GM23248 (cell line): Measurements from ENCODE around the gene TDRD12. TPM values are rescaled to one million over a fixed set of nuclear protein-coding genes. Genes with fewer than 3 reads are reported as not detected.
"Not testable (repeated sequence)": the region's sequence is repeated elsewhere in the genome, so short reads cannot be mapped to it uniquely, and the experiment has no call there.

ENCODE experiments used
- DNase-seq: peaks from one replicate; pipeline ENCODE4 v3.0.0-alpha.2; 2015
- H2AFZ ChIP-seq: fragments of 200-600 bp; sonication (generic); 2 replicates; pipeline ENCODE4 v1.6.1; 2016; ENCODE audit warnings: antibody characterized with exemption
- H3F3A ChIP-seq: fragments of 200-600 bp; sonication (generic); 2 replicates; pipeline ENCODE4 v1.6.1; 2016; ENCODE audit warnings: mild to moderate bottlenecking, antibody characterized with exemption, mixed run types; ENCODE audit not compliant: insufficient read depth
- H3K27ac ChIP-seq: fragments of 200-600 bp; sonication (generic); 2 replicates; pipeline ENCODE4 v1.5.1; 2016; ENCODE audit warnings: mild to moderate bottlenecking
- H3K27me3 ChIP-seq: fragments of 200-600 bp; sonication (generic); replicated peaks from 2 replicates; pipeline ENCODE4 v1.6.1; 2016; ENCODE audit warnings: mild to moderate bottlenecking; ENCODE audit not compliant: insufficient read depth
- H3K36me3 ChIP-seq: fragments of 200-600 bp; sonication (generic); 2 replicates; pipeline ENCODE4 v1.6.1; 2016; ENCODE audit warnings: low read depth, mild to moderate bottlenecking
- H3K4me1 ChIP-seq: fragments of 200-600 bp; sonication (generic); 2 replicates; pipeline ENCODE4 v1.6.1; 2016; ENCODE audit warnings: mild to moderate bottlenecking; ENCODE audit not compliant: insufficient read depth
- H3K4me2 ChIP-seq: fragments of 200-600 bp; sonication (generic); one replicate; pipeline ENCODE4 v1.6.1; 2016; ENCODE audit warnings: mild to moderate bottlenecking; ENCODE audit not compliant: unreplicated experiment
- H3K4me3 ChIP-seq: fragments of 200-600 bp; sonication (generic); 2 replicates; pipeline ENCODE4 v1.5.1; 2016; ENCODE audit warnings: mild to moderate bottlenecking
- H3K79me2 ChIP-seq: fragments of 200-600 bp; sonication (generic); 2 replicates; pipeline ENCODE4 v1.6.1; 2016; ENCODE audit warnings: mild to moderate bottlenecking; ENCODE audit not compliant: insufficient read depth
- H3K9ac ChIP-seq: fragments of 200-600 bp; sonication (generic); 2 replicates; pipeline ENCODE4 v1.6.1; 2016; ENCODE audit warnings: mild to moderate bottlenecking
- H3K9me2 ChIP-seq: fragments of 200-600 bp; sonication (generic); 2 replicates; pipeline ENCODE4 v1.6.1; 2016; ENCODE audit warnings: mixed run types, mild to moderate bottlenecking, moderate library complexity; ENCODE audit not compliant: insufficient read depth
- H3K9me3 ChIP-seq: fragments of 200-600 bp; sonication (generic); one replicate; pipeline ENCODE4 v1.6.1; 2017; ENCODE audit warnings: low read depth
- H4K20me1 ChIP-seq: fragments of 200-600 bp; sonication (generic); 2 replicates; pipeline ENCODE4 v1.6.0; 2016; ENCODE audit not compliant: insufficient read depth
- EZH2 ChIP-seq: fragments of 200-600 bp; sonication (generic); IDR thresholded peaks from 2 replicates; pipeline ENCODE4 v1.6.1; 2018; ENCODE audit warnings: antibody characterized with exemption, mild to moderate bottlenecking; ENCODE audit not compliant: insufficient read depth, poor library complexity, severe bottlenecking
- EZH2phosphoT487 ChIP-seq: fragments of 200-600 bp; sonication (generic); IDR thresholded peaks from 2 replicates; pipeline ENCODE4 v1.6.1; 2018; ENCODE audit warnings: antibody characterized with exemption, moderate library complexity, mild to moderate bottlenecking, low read depth; ENCODE audit not compliant: insufficient read depth
- WGBS, 2 experiments: methylation state at CpG; one replicate each; pipeline ENCODE4 v1.1.6; 2015 to 2017; ENCODE audit warnings: low lambda C conversion rate in 2 of 2, low coverage in 1 of 2; ENCODE audit errors: missing lambda C conversion rate in 2 of 2; 5-methylcytosine and 5-hydroxymethylcytosine counted together
- in situ Hi-C: fragments of 300-500 bp; cut with MboI; formaldehyde crosslinking; loops from 2 replicates; pipeline ENCODE4 v1.15.0; 2020
- polyA plus RNA-seq: library from polyadenylated mRNA; unstranded; fragments of >200 nt; fragmentation: Nextera tagmentation; extraction: Ambion mirVana; gene quantifications from 2 replicates; pipeline ENCODE4 v1.2.1, GENCODE V29; 2016
- total RNA-seq: library from RNA; depleted of rRNA; stranded (reverse); fragments of >200 nt; shearing (Covaris generic); gene quantifications from 2 replicates; pipeline ENCODE4 v1.2.3, GENCODE V29; 2014

TDRD12 gene
- total and polyA plus RNA-seq, 2 experiments from 2014 or later = 0.09 to 0.22 TPM

DNA sequence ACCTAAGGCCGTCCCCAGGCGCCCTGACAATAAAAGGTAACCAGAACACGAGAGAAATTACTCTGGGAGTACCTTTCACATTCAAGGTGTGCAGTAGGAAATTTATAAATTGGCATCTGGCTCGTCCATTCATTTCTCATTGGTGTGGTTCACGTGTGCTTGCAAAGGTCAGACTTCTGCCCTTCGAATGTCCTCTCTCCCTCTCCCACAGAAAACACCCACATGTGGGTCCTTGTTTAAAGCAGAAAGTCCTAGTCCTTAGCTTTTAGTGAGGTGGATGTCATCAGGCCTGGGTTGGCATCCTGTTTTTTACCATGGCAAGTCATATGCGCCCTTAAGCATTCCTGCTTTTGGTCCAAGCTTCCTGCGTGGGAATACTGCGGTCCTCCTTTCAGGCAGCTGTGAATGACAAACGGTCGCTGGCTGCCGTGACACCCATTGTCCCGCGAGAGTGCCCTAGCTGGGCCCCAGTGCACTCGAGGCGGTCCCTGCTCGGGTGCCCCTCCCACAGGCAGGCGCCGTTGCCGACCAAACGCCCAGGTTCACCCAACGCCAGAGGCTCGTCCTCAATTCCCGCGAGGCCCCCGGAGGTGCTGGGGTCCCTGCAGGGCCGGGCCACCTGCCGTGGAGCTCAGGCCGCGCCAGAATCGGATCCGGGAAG, 28.1 kb upstream of the TDRD12 start, which contains the start of gene NUDT19:
Gene NUDT19 (plus strand): TSS at position 531 of the 661 bp plus-strand sequence. CDS start 140 bp downstream, outside the sequence.
- peak within 1 kb of the TSS; percentile 77 for H2AFZ ChIP-seq
- H3K9ac ChIP-seq = peak within 1 kb of the TSS; percentile 91
- H3K79me2 ChIP-seq = peaks cover 50% of the 10 kb centered on the region
- H3K9me3 ChIP-seq = no peaks in the 10 kb centered on the region
- peak; percentile 94 for DNase-seq
- no peaks in the 10 kb centered on the region for H3K27me3 ChIP-seq
- H3K9me2 ChIP-seq = no peaks in the 10 kb centered on the region
- H3K4me3 ChIP-seq = peak within 1 kb of the TSS; percentile 80
- TF ChIP-seq EZH2phosphoT487 (no peak), EZH2 (no peak)
- WGBS, 2 experiments = 8 to 10% methylated on average over 28 to 32 of the region's 32 CpGs
- H3F3A ChIP-seq = peaks cover 16% of the 10 kb centered on the region
- H3K4me2 ChIP-seq = peak within 1 kb of the TSS; percentile 98
- peaks cover 10% of the 10 kb centered on the region; the same call in 1 of the 2 replicates for H4K20me1 ChIP-seq
- in situ Hi-C loops = no loop called here
- H3K4me1 ChIP-seq = peaks cover 29% of the 10 kb centered on the region
- H3K27ac ChIP-seq = peak within 1 kb of the TSS; percentile 74
- no peaks in the 10 kb centered on the region for H3K36me3 ChIP-seq

DNA sequence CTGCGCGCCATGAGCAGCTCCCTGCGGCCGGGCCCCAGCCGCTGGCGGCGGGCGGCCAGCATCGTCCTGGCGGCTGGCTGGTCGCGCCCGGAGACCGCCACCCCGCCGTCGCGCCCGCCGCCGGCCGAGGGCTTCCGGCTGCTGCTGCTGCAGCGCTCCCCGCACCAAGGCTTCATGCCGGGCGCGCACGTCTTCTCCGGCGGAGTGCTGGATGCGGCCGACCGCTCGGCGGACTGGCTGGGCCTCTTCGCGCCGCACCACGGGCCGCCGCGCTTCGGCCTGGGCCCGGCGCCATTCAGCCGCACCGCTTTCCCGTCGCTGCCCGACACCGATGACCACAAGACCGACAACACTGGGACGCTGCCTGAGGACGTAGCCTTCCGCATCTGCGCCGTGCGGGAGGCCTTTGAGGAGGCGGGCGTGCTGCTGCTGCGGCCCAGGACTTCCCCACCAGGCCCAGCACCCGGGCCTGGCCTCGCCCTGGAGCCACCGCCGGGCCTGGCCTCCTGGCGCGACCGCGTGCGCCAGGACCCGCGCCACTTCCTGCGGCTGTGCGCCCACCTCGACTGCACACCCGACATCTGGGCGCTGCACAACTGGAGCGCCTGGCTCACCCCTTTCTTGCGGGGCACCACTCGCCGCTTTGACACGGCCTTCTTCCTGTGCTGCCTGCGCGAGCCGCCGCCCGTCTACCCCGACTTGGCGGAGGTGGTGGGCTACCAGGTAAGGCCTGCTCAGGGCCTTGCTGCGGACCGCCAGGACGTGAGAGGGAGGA, 27.4 kb upstream of the TDRD12 start:
- Histone ChIP-seq H3K9ac (peak overlapping the region; percentile 91), H2AFZ (peak overlapping the region; percentile 77), H3K4me3 (peak overlapping the region; percentile 80), H3K79me2 (peaks cover 57% of the 10 kb centered on the region), H3K9me3 (no peaks in the 10 kb centered on the region), H3K9me2 (no peaks in the 10 kb centered on the region), H3F3A (peaks cover 16% of the 10 kb centered on the region), H4K20me1 (peaks cover 10% of the 10 kb centered on the region; the same call in 1 of the 2 replicates), H3K4me1 (peaks cover 29% of the 10 kb centered on the region), H3K27me3 (no peaks in the 10 kb centered on the region), H3K27ac (peak overlapping the region; percentile 74), H3K36me3 (no peaks in the 10 kb centered on the region), H3K4me2 (peak overlapping the region; percentile 98)
- peak; percentile 86 for DNase-seq
- TF ChIP-seq EZH2 (no peak), EZH2phosphoT487 (no peak)
- 1% methylated on average over 69 to 85 of the region's 93 CpGs for WGBS, 2 experiments
- in situ Hi-C loops = no loop called here

DNA sequence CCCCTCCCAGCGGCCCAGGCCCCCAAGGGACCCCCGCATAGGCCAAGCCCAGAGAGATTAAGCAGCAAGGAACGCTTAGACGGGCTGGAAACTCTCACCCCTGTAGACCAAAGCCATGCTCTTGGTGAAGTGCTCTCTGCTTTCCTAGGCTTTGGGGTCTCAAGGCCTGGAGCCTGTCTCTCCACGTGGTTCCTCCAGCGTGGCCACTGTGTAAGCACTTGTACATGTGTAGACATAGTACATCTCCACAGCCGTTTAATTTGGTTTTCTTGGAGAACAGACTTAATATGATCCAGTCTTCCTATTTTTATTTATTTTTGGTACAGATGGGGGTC, 26.9 kb upstream of the TDRD12 start:
- H3K9me3 ChIP-seq = no peaks in the 10 kb centered on the region
- peak overlapping the region; percentile 98 for H3K4me2 ChIP-seq
- peaks cover 16% of the 10 kb centered on the region for H3F3A ChIP-seq
- H2AFZ ChIP-seq = peak overlapping the region; percentile 77
- H3K9me2 ChIP-seq = no peaks in the 10 kb centered on the region
- peaks cover 63% of the 10 kb centered on the region for H3K79me2 ChIP-seq
- H3K4me3 ChIP-seq = peak overlapping the region; percentile 80
- no peaks in the 10 kb centered on the region for H3K36me3 ChIP-seq
- H3K27me3 ChIP-seq = no peaks in the 10 kb centered on the region
- DNase-seq = peak; percentile 36
- peak overlapping the region; percentile 91 for H3K9ac ChIP-seq
- 8 to 12% methylated on average over 7 of the region's 7 CpGs for WGBS, 2 experiments
- peaks cover 10% of the 10 kb centered on the region; the same call in 1 of the 2 replicates for H4K20me1 ChIP-seq
- in situ Hi-C loops = no loop called here
- peak overlapping the region; percentile 74 for H3K27ac ChIP-seq
- TF ChIP-seq EZH2 (no peak), EZH2phosphoT487 (no peak)
- peaks cover 29% of the 10 kb centered on the region for H3K4me1 ChIP-seq

DNA sequence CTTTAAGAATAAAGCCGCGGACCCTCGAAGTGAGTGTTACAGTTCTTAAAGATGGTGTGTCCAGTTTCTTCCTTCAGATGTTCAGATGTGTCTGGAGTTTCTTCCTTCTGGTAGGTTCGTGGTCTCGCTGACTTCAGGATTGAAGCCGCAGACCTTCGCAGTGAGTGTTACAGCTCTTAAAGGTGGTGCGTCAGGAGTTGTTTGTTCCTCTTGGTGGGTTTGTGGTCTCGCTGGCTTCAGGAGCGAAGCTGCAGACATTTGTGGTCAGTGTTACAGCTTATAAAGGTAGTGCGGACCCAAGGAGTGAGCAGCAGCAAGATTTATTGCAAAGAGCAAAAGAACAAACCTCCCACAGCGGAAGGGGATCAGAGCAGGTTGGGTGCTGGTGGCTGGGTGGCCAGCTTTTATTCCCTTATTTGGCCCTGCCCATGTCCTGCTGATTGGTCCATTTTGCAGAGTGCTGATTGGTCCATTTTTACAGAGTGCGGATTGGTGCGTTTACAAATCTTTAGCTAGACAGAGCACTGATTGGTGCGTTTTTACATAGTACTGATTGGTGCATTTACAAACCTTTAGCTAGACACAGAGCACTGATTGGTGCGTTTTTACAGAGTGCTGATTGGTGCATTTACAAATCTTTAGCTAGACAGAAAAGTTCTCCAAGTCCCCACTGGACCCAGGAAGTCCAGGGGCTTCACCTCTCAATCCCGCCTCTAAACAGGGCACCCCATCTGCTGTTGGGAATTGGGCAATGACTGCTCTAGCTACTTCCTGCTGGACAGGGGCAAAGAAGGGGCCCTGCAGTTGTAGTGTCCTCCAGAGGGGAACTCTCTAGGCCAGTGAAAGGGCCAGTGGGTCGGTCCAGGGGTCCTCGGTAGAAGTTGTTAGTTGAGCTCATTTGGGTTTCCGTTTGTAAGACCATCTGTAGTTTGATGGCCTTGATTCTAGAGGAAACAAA, 26.1 kb upstream of the TDRD12 start:
- WGBS, 2 experiments = 97 to 98% methylated on average over 20 of the region's 20 CpGs
- peaks cover 70% of the 10 kb centered on the region for H3K79me2 ChIP-seq
- peak overlapping the region; percentile 98 for H3K4me2 ChIP-seq
- H3K4me1 ChIP-seq = peaks cover 29% of the 10 kb centered on the region
- H3K27ac ChIP-seq, in situ Hi-C loops, H3K36me3 ChIP-seq, H3K9me3 ChIP-seq, H3K27me3 ChIP-seq, H3K9me2 ChIP-seq: not testable (repeated sequence)
- peak overlapping the region; percentile 77; the same call in 1 of the 2 replicates for H2AFZ ChIP-seq
- peak overlapping the region; percentile 80 for H3K4me3 ChIP-seq
- H3K9ac ChIP-seq = peak overlapping the region; percentile 91
- DNase-seq = peak; percentile 16
- peaks cover 10% of the 10 kb centered on the region; the same call in 1 of the 2 replicates for H4K20me1 ChIP-seq
- H3F3A ChIP-seq = peaks cover 16% of the 10 kb centered on the region

DNA sequence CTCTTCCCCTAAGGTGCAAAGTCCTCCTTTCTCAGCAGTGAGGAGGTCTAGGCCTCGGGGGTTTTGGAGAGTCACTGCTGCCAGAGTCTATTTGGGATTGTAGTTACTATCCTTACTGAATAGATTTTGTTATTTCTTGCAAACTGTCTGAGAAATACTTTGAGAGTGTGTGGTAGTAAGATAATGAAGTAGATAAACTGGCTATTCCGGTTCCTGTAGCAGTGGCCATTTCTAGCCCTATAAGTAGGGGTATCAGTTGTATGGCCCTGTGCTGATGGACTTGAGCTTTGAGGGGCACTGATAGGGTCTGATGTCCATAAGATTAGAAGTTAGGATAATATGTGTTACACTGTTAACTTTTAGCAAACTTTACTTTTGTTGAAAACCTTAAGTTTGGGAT, 25.3 kb upstream of the TDRD12 start:
- Histone ChIP-seq H3K4me3 (peak overlapping the region; percentile 80), H3F3A (peaks cover 16% of the 10 kb centered on the region), H4K20me1 (peaks cover 10% of the 10 kb centered on the region; the same call in 1 of the 2 replicates), H3K9ac (peak overlapping the region; percentile 23), H3K79me2 (peaks cover 79% of the 10 kb centered on the region), H3K4me2 (peak overlapping the region; percentile 51), H3K4me1 (peaks cover 29% of the 10 kb centered on the region)
- WGBS, 2 experiments = 79 to 84% methylated on average over 2 of the region's 2 CpGs
- H2AFZ ChIP-seq, H3K27me3 ChIP-seq, H3K27ac ChIP-seq, DNase-seq, H3K36me3 ChIP-seq, H3K9me2 ChIP-seq, H3K9me3 ChIP-seq, in situ Hi-C loops: not testable (repeated sequence)

DNA sequence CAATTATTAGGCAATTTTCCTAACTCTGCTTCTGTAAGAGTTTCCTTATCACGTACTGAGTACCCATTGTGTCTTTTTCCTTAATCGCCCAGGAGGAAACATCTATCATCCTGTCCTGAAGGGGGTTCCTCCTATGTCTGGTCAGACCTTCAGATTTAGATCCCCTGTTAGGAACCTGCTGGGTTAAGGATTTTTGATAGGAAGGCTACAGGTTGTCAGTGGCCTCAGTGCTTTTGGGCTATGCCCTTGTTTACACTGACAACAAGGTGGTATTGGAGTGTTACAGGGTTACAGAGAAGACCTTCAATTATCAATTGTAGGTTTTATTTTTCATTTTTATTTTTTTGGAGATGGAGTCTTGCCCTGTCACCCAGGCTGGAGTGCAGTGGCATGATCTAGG, 24.7 kb upstream of the TDRD12 start:
- DNase-seq, H2AFZ ChIP-seq, H3K9me2 ChIP-seq, in situ Hi-C loops, H3K36me3 ChIP-seq, H3K27ac ChIP-seq, H3K27me3 ChIP-seq, H3K9me3 ChIP-seq: not testable (repeated sequence)
- 38 to 51% methylated on average over 2 of the region's 2 CpGs for WGBS, 2 experiments
- H3K4me3 ChIP-seq = peak overlapping the region; percentile 80
- H3K9ac ChIP-seq = peak overlapping the region; percentile 23; the same call in 1 of the 2 replicates
- H4K20me1 ChIP-seq = peaks cover 10% of the 10 kb centered on the region; the same call in 1 of the 2 replicates
- peaks cover 13% of the 10 kb centered on the region for H3F3A ChIP-seq
- H3K79me2 ChIP-seq = peaks cover 84% of the 10 kb centered on the region
- peak overlapping the region; percentile 51 for H3K4me2 ChIP-seq
- H3K4me1 ChIP-seq = peaks cover 29% of the 10 kb centered on the region
